ENCODE results near the gene CNNM3.

- TF ChIP-seq CTCF (IDR thresholded peaks at IDR 0.05) (no peak), POLR2A (IDR thresholded peaks at IDR 0.05) (no peak)
Observed at GRCh38 chr2:96773922-96774321, 42.1 kb upstream of the CNNM3 start.

All from lower leg skin (tissue), 3 donors.